NCI-H1092 (cell line): Measurements from ENCODE around the gene STK24.

ENCODE experiments used
- DNase-seq: peaks from one replicate; lab custom pipeline; 2025; lab: John Stamatoyannopoulos, UW

STK24 gene

GRCh38 chr13:98532254-98532653 is 44.7 kb downstream of the STK24 start:
- no peak for DNase-seq

GRCh38 chr13:98530217-98530616 is 46.7 kb downstream of the STK24 start:
- no peak for DNase-seq

GRCh38 chr13:98529171-98529570 is 47.7 kb downstream of the STK24 start:
- no peak for DNase-seq

GRCh38 chr13:98528663-98529064 is 48.2 kb downstream of the STK24 start:
- DNase-seq: no peak

- DNase-seq: no peak
Measured at GRCh38 chr13:98527526-98527925, 49.4 kb downstream of the STK24 start.

- DNase-seq: no peak
Measured at GRCh38 chr13:98526182-98526512, 50.8 kb downstream of the STK24 start.

GRCh38 chr13:98525456-98526181 is 51.3 kb downstream of the STK24 start:
- no peak for DNase-seq

GRCh38 chr13:98524793-98525192 is 52.1 kb downstream of the STK24 start:
- no peak for DNase-seq

GRCh38 chr13:98524391-98524790 is 52.5 kb downstream of the STK24 start:
- no peak for DNase-seq

GRCh38 chr13:98523455-98524102 is 53.3 kb downstream of the STK24 start:
- DNase-seq: no peak

- no peak for DNase-seq
Measured at GRCh38 chr13:98522371-98522770, 54.5 kb downstream of the STK24 start.

- DNase-seq: no peak
Measured at GRCh38 chr13:98521461-98522247, 55.3 kb downstream of the STK24 start.

GRCh38 chr13:98520674-98521449 is 56.0 kb downstream of the STK24 start:
- DNase-seq: no peak

- no peak for DNase-seq
Measured at GRCh38 chr13:98519976-98520375, 56.9 kb downstream of the STK24 start.

- DNase-seq: no peak
Measured at GRCh38 chr13:98517576-98518310, 59.2 kb downstream of the STK24 start.

- no peak for DNase-seq
Measured at GRCh38 chr13:98515818-98516465, 61.0 kb downstream of the STK24 start.

GRCh38 chr13:98514288-98514687 is 62.6 kb downstream of the STK24 start:
- no peak for DNase-seq

- DNase-seq: no peak
Measured at GRCh38 chr13:98513837-98514236, 63.1 kb downstream of the STK24 start.

- DNase-seq: no peak
Measured at GRCh38 chr13:98512774-98513665, 63.9 kb downstream of the STK24 start.

GRCh38 chr13:98511435-98511834 is 65.5 kb downstream of the STK24 start:
- no peak for DNase-seq
